Activated T-cell treated with anti-CD3 and anti-CD28 coated beads, Interleukin-2, amount 50 U/mL, for 4 hours (primary cell): ENCODE results near the gene C4orf46. TPM values are rescaled to one million over a fixed set of nuclear protein-coding genes. Genes with fewer than 3 reads are reported as not detected.

Experiments
- ATAC-seq, 2 donors: fragments of 200-7000 bp; cut with Tn5 transposase; one replicate each; pipeline ENCODE4 v1.10.0; 2021
- DNase-seq: peaks from one replicate; pipeline ENCODE4 v3.0.0-alpha.2; 2020
- H3K27me3 Mint-ChIP-seq: one replicate; pipeline ENCODE4 v1.8.0; 2021; ENCODE audit warnings: low read depth, mixed read lengths
- H3K36me3 Mint-ChIP-seq: one replicate; pipeline ENCODE4 v1.8.0; 2022; ENCODE audit warnings: mixed read lengths; ENCODE audit not compliant: insufficient read depth
- H3K4me1 Mint-ChIP-seq: one replicate; pipeline ENCODE4 v1.8.0; 2021; ENCODE audit warnings: low read depth, mixed read lengths
- H3K4me3 Mint-ChIP-seq: one replicate; pipeline ENCODE4 v1.8.0; 2021; ENCODE audit warnings: mild to moderate bottlenecking, moderate library complexity, mixed read lengths
- H3K9me3 Mint-ChIP-seq: one replicate; pipeline ENCODE4 v1.8.0; 2021; ENCODE audit warnings: mixed read lengths
- total RNA-seq, 3 donors: library from RNA; stranded (reverse); gene quantifications; one replicate each; pipeline ENCODE4 v1.2.1, GENCODE V29; 2021

C4orf46 gene
- total RNA-seq, 3 donors from 2014 or later = 12.5 to 13.0 (median 12.7) TPM

DNA sequence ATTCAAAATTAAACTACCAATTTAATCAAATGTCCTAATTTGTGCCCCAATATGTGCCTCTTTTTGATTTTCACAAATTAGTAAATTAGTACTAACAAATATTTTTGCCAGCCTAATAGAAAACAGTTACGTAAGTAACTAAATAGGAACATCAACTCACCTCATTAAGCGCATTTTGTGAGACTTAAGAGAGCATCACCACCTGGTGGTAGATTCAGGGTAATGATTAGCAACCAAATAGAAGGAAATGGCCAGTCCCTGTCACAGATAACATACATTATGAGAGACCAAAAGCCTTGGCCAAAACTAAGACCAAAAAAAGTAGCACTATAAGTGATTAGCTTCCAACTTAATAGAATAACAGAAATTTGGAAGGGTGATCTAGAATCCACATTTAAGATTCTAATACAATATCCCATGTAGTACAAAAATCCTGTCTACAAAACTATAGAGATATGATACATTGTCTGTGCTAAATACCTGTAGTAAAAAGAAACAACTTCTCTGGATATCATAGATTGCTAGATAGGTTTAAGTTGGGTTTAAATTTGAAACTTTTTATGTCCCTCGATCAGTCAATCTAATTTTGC, 46.7 kb downstream of the C4orf46 start:
- no peaks in the 10 kb centered on the region for H3K36me3 Mint-ChIP-seq

DNA sequence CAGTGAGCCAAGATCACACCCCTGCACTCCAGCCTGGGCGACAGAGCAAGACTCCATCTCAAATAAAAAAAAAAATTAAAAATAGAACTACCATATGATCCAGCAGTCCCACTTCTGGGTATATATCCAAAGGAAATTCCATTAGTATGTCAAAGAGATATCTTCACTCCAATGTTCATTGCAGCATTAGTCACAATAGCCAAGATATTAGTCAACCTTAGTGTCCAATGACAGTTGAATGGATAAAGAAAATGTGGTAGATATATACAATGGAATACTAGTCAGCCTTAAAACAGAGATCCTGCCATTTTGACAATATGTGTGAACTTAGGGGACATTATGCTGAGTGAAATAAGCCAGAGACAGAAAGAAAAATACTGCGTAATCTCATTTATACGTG, 49.4 kb downstream of the C4orf46 start:
- ATAC-seq (no peak), DNase-seq (no peak)
- Mint-ChIP-seq H3K27me3 (peaks cover 11% of the 10 kb centered on the region), H3K4me3 (no peak overlapping the region), H3K36me3 (no peaks in the 10 kb centered on the region), H3K4me1 (no peaks in the 10 kb centered on the region), H3K9me3 (no peaks in the 10 kb centered on the region)

More for the DNA sequence above, 46.7 kb downstream of the C4orf46 start:
- H3K4me3 Mint-ChIP-seq = no peak overlapping the region
- no peaks in the 10 kb centered on the region for H3K4me1 Mint-ChIP-seq
- peaks cover 7% of the 10 kb centered on the region for H3K27me3 Mint-ChIP-seq
- no peaks in the 10 kb centered on the region for H3K9me3 Mint-ChIP-seq
- DNase-seq = no peak
- no peak for ATAC-seq

DNA sequence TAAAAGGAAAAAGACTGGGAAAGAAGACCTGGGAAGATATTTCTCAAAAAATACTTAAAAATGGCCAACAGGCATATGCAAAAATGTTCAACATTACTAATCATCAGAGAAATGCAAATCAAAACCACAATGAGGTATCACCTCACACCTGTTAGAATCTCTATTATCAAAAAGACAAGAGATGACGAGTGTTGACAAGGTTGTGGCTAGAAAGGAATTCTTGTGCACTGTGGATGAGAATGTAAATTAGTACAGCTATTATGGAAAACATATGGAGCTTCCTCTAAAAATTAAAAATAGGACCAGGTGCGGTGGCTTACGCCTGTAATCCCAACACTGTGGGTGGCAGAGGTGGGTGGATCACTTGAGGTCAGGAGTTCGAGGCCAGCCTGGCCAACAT, 50.0 kb downstream of the C4orf46 start:
- ATAC-seq (no peak), DNase-seq (no peak)
- H3K4me3 Mint-ChIP-seq = no peak overlapping the region
- H3K36me3 Mint-ChIP-seq = no peaks in the 10 kb centered on the region
- H3K9me3 Mint-ChIP-seq = no peaks in the 10 kb centered on the region
- no peaks in the 10 kb centered on the region for H3K4me1 Mint-ChIP-seq
- H3K27me3 Mint-ChIP-seq = peaks cover 13% of the 10 kb centered on the region

DNA sequence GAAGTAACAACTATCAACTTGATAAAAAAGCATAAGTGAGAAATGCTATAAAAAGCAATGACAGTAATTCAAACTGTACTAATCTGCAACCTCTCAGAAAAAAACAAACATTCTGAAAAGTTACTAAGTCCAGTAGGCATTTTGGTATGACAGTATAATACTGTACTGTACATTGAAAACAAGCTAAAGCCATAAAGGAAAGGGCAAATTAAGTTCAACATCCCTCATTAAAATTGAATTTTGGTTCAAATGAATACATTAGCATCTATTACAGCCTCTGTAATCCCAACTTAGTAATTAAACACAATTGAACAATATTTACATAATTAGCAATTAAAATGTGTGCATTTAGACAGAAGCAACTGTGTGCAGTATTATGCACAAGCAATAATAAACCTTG, 53.7 kb downstream of the C4orf46 start:
- peaks cover 27% of the 10 kb centered on the region for H3K27me3 Mint-ChIP-seq
- no peak overlapping the region for H3K4me3 Mint-ChIP-seq
- H3K36me3 Mint-ChIP-seq = no peaks in the 10 kb centered on the region
- H3K4me1 Mint-ChIP-seq = no peaks in the 10 kb centered on the region
- ATAC-seq (no peak), DNase-seq (no peak)
- no peaks in the 10 kb centered on the region for H3K9me3 Mint-ChIP-seq

Other genes starting within 250 kb of the C4orf46 start
- under 1 TPM in 1 of 3 donors, not detected in 2; 0.08 TPM for gene RXFP1, start 150.0 kb downstream of the C4orf46 start, total RNA-seq
- 10 to 100 TPM; 13.7 to 20.1 (median 15.4) TPM for gene ETFDH, start 409 bp upstream of the C4orf46 start, total RNA-seq
- 10 to 100 TPM; 56.0 to 65.6 (median 63.0) TPM for gene PPID, start 51.5 kb upstream of the C4orf46 start, total RNA-seq
- 10 to 100 TPM in 2 of 3 donors, 1 to 10 TPM in 1; 9.0 to 13.0 (median 10.6) TPM for gene FNIP2, start 97.1 kb upstream of the C4orf46 start, total RNA-seq